D721Med (cell line): ENCODE results near the gene PCK1.

Experiments used
- DNase-seq: peaks from one replicate; pipeline ENCODE4 v3.0.0; 2011; ENCODE audit warnings: low spot score; ENCODE audit not compliant: insufficient read length
- FAIRE-seq: peaks from 2 replicates; lab custom pipeline; 2011; peaks lifted over from hg19 to GRCh38; lab: Jason Lieb, UNC
- TF ChIP-seq, protein P1 (sequence below): IDR thresholded peaks from 2 replicates; pipeline ENCODE4 v1.5.1; 2012; ENCODE audit warnings: mild to moderate bottlenecking, control low read depth; ENCODE audit not compliant: insufficient read depth; ENCODE audit errors: missing control alignments

Gene PCK1

DNA sequence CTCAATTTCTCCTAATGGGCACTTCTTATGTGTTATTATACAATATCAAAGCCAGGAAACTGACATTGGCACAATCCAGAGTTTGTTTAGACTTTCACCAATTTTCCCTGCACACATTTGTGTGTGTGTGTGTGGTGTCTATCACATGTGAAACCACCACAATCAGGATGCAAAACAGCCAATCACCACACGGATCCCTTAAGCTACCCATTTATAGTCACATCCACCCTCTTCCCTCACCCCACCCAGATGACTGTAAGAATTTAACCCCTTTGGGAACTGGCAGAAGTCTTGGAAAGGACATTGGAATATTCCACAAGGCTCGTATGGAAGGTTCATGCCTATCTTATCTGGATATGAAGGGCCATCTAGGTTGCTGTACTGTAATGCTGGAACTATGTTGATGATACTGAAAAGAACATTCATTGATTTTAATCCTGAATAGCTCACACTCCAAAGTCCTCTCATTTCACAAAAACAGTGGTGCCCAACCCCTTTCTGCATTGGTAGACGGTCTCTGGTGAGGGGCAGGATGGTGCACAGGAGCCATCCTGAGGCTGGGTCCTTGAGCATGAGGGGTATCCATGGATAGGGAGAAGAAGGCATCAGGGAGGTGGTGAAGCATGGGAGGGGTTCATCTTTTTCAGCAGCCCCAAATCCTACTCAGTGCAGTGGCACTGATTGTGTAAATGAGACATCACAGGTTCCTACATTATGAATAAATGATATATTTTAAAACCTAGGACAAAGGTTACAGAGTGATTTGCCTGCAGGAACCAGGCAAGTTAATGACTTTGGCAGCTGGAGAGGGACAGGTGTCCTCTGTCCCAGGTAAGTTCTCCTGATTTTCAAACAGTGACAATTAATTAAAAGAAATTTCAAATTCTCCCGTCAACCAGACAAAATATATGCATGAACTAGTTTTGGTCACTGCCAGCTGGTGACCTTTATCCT, 23.9 kb upstream of the PCK1 start:
- TF ChIP-seq, protein P1, sequence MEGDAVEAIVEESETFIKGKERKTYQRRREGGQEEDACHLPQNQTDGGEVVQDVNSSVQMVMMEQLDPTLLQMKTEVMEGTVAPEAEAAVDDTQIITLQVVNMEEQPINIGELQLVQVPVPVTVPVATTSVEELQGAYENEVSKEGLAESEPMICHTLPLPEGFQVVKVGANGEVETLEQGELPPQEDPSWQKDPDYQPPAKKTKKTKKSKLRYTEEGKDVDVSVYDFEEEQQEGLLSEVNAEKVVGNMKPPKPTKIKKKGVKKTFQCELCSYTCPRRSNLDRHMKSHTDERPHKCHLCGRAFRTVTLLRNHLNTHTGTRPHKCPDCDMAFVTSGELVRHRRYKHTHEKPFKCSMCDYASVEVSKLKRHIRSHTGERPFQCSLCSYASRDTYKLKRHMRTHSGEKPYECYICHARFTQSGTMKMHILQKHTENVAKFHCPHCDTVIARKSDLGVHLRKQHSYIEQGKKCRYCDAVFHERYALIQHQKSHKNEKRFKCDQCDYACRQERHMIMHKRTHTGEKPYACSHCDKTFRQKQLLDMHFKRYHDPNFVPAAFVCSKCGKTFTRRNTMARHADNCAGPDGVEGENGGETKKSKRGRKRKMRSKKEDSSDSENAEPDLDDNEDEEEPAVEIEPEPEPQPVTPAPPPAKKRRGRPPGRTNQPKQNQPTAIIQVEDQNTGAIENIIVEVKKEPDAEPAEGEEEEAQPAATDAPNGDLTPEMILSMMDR, result no peak
- no peak for DNase-seq
- no peak for FAIRE-seq

DNA sequence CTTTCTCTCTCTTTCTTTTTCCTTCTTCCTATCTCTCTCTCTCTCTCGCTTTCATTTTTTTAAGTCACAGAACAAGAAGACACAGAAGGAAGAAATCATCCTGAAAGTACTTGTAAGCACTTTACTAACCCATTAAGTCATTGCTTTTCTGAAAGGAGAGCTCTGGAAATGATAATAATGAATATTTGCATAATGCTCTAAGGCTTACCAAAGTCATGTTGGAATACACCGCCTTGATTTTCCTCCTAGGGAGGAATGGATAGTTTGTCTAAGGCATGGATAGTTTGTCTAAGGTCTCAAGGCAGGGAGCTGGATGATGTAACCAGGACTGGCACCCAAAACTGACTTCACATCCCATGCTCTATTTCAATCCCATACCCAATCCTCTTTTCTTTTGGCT, 23.1 kb upstream of the PCK1 start:
- DNase-seq (no peak), FAIRE-seq (no peak)
- TF ChIP-seq, protein P1, result no peak

DNA sequence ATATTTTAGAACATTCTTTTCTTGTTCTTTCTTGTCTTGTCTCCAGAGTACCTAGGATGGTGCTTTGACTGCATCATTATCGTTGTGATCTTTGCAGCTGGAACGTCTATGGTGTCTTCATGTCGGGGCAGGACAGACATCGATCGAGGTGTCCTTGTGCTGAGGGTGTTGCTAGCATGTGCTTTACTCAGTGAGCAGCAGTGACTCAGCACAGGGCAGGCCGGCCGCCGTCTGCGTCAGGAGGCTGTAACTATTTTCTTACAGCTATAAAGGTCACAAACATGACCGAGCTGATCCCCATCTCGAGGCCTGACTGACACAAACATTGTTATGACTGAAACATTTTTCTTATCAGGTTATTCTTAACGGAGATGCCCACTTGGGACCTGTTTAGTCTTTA, 21.0 kb upstream of the PCK1 start:
- FAIRE-seq (no peak), DNase-seq (no peak)
- TF ChIP-seq, protein P1, result no peak

DNA sequence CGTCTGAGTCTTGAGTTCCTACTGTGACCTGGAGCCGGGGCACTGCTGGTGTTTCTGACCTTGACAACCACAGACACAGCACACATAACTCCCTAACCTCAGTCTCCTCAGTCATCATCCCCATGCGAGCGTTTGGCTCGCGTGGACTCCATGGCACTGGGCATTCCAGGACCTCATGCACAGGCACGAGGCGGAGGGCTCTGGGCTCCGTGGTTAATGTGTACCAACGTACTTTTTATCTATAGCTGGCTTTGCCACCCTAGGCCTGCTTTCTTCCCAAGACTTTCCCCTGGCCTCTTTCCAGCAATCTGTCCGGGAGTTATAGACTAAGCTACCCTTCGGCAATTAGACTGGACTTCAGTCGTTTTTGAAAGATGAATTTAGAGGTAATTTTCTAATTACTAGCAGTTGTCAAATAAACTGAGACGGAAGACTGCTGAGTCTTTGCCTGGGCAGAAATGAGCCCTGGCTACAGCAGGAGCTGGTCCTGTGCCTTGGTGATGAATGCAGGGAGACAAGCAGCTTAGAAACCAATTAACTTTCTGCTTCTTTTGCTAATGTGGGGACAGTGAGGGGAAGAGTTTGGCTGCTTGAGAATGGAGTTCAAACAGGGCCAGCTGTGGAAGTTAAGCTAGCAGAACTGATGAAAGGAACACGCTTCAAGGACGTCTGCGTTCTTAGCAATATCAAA, 19.9 kb upstream of the PCK1 start:
- TF ChIP-seq, protein P1, result no peak
- FAIRE-seq (no peak), DNase-seq (no peak)

DNA sequence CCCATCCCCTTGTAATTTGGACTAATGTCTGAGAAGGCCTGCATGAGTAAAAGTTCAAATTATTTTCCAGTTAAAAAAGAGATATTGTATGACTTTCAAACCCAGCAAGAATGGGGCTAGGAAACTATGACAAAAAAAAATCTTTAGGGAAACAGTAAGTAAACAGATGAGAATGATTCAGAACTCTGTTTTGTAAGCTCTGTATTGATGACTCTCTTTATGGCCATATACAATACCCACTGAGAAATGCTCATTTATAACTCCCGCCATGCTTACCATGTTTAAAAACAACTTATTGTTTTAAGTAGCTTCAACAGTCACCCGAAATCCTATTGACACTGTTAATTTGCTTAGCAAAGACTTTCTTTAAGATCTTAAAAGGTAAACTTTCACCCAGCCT, 17.2 kb upstream of the PCK1 start:
- TF ChIP-seq, protein P1, result no peak
- FAIRE-seq, result no peak
- no peak for DNase-seq

DNA sequence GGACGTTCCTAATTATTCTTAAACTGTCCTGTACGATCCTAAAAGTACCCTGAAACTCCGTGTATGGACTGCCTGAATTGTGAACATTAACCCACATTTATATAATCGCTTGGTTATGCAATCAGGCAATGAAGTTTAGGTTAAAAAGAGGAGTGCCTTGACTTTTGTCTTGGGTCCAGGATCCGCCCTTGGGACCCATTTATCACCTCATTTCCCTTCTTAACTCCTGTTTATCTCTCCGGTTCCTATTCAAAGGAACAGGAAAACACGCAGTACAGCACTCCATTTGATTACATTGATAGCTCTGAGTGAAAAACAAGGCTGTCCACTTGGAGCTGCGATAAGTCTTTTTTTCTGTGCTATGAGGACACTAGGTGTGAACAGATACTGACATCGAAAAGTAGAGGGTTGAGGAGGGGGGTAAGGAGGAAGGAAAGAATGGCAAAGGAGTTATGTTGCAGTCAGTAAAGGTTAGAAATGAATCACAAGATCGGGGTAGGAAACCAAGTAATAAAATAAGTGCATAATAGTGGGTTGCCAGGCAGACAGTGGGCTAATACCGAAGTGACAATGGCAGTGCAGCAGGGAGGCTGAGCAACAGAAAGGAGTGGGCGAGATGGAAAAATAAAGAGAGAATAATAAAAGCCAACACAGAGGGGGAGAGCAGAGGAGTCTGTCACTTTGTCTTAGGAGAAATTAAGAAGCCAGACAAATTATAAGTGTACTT, 15.9 kb upstream of the PCK1 start:
- DNase-seq, result no peak
- TF ChIP-seq, protein P1, result no peak
- FAIRE-seq, result no peak
